Esophagus squamous epithelium (tissue), 4 donors: ENCODE data around the gene CDHR5.

Experiments used
- POLR2A ChIP-seq, 4 donors: fragments of 450-650 bp; IDR thresholded peaks; one replicate each; pipeline ENCODE4 v1.6.1; 2017; ENCODE audit warnings: antibody characterized with exemption in 4 of 4, mild to moderate bottlenecking in 4 of 4, moderate library complexity in 3 of 4
- TF ChIP-seq, protein P1 (sequence below), 6 experiments: fragments of 450-650 bp in 4 of 6; fragments of 200-600 bp in 2 of 6; sonication (generic) in 2 of 6; IDR thresholded peaks; one replicate each; pipeline ENCODE4 v1.5.1; 2016 to 2019; ENCODE audit warnings: antibody characterized with exemption in 6 of 6, mild to moderate bottlenecking in 4 of 6, moderate library complexity in 4 of 6

DNA sequence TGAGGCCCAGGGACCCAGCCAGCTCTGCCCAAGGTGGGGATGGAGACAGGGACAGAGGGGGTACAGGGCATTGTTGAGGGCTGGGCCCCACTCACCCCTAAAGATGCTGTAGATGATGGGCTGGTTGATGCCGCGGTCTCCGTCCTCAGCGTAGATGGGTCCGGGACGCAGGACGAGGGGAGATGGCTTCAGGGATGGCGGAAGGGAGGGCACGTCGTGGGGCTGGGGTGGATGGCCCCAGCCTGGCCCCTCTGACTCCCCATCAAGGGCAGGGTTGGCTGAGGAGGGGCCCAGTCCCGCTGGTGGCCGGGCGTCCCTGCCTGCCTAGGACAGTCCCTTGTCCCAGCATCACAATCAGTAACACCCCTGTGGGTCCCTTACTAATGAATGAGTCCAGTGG lies 4.6 kb downstream of the CDHR5 start:
- TF ChIP-seq, protein P1, sequence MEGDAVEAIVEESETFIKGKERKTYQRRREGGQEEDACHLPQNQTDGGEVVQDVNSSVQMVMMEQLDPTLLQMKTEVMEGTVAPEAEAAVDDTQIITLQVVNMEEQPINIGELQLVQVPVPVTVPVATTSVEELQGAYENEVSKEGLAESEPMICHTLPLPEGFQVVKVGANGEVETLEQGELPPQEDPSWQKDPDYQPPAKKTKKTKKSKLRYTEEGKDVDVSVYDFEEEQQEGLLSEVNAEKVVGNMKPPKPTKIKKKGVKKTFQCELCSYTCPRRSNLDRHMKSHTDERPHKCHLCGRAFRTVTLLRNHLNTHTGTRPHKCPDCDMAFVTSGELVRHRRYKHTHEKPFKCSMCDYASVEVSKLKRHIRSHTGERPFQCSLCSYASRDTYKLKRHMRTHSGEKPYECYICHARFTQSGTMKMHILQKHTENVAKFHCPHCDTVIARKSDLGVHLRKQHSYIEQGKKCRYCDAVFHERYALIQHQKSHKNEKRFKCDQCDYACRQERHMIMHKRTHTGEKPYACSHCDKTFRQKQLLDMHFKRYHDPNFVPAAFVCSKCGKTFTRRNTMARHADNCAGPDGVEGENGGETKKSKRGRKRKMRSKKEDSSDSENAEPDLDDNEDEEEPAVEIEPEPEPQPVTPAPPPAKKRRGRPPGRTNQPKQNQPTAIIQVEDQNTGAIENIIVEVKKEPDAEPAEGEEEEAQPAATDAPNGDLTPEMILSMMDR (IDR thresholded peaks at IDR 0.05): no peak
- no peak for TF ChIP-seq POLR2A (IDR thresholded peaks at IDR 0.05)
